ENCODE measurements around the gene METAP2. TPM values are rescaled to one million over a fixed set of nuclear protein-coding genes. Genes with fewer than 3 reads are reported as not detected.

The METAP2 gene
- total and polyA plus RNA-seq, 2 of the 8 experiments (the other 6 are each of a cell fraction or from before 2014, with no cell fraction given) = 41.3 to 114 TPM

DNA sequence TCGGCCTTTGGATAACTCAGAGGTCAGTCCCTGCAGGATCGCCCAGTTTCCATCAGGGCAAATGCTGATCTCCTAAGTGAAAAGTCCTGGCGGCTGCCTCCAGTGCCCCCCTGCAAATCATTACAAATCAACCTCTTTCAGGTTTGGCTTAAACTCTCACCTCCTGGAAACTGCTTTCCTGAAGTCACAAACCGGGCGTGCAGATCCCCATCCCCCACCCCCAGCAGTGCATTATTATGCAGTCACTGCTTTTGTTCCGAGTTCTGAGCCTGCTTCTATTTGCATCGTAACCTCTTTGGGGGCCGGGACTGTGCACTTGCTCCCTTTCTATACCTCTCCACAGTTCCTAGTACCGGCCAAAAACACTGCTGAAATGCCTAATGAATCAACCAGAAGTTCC, 77.4 kb downstream of the METAP2 start, which contains the start of gene USP44 (continued):
- no peak for TF ChIP-seq BRCA1 (IDR thresholded peaks at IDR 0.05; ENCODE audit: low read depth, low read length)
- TF ChIP-seq CREB1 (IDR thresholded peaks at IDR 0.05) = peak; percentile 55; the same call in 1 of the 2 replicates
- TF ChIP-seq EP300 (IDR thresholded peaks at IDR 0.05; ENCODE audit: borderline replicate concordance in 1 of 2, low read depth in 2 of 2, low read length in 2 of 2) = peak in 1 of 2 experiments; percentile 91; a peak in 1 of 3 replicates
- peak; percentile 91 for TF ChIP-seq SP1 (IDR thresholded peaks at IDR 0.05; ENCODE audit: low read depth, low read length)
- no peak for TF ChIP-seq SRF (IDR thresholded peaks at IDR 0.05; ENCODE audit: low read depth, low read length)
- 0 out of 2 replicates have a peak, but pooled peaks have one; percentile 28 for TF ChIP-seq KDM1A (IDR thresholded peaks at IDR 0.05; ENCODE audit: borderline replicate concordance, low read length)
- 0 out of 2 replicates have a peak, but pooled peaks have one; percentile 25 for TF ChIP-seq YY1 (IDR thresholded peaks at IDR 0.05; ENCODE audit: low read depth, low read length)
- peak; percentile 87; the same call in 1 of the 2 replicates for TF ChIP-seq POU5F1 (IDR thresholded peaks at IDR 0.05; ENCODE audit: low read depth, low read length)
- peak; percentile 91 for TF ChIP-seq TBP (IDR thresholded peaks at IDR 0.05; ENCODE audit: low read depth, low read length)
- TF ChIP-seq SAP30 (IDR thresholded peaks at IDR 0.05; ENCODE audit: insufficient read depth, insufficient replicate concordance, low read length) = no peak
- TF ChIP-seq, protein P1, sequence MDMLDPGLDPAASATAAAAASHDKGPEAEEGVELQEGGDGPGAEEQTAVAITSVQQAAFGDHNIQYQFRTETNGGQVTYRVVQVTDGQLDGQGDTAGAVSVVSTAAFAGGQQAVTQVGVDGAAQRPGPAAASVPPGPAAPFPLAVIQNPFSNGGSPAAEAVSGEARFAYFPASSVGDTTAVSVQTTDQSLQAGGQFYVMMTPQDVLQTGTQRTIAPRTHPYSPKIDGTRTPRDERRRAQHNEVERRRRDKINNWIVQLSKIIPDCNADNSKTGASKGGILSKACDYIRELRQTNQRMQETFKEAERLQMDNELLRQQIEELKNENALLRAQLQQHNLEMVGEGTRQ (IDR thresholded peaks at IDR 0.05; ENCODE audit: low read length) = no peak
- TF ChIP-seq SUZ12 (IDR thresholded peaks at IDR 0.05; ENCODE audit: low read length) = no peak
- no peak for TF ChIP-seq JUND (IDR thresholded peaks at IDR 0.05; ENCODE audit: low read length)
- no peak for TF ChIP-seq SP2 (IDR thresholded peaks at IDR 0.05; ENCODE audit: low read length)
- no peak for TF ChIP-seq TEAD4 (IDR thresholded peaks at IDR 0.05; ENCODE audit: low read depth, low read length)
- peak; percentile 91 for TF ChIP-seq TAF7 (optimal IDR thresholded peaks at IDR 0.05; ENCODE audit: borderline replicate concordance, low read depth, low read length)
- TF ChIP-seq KDM5A (IDR thresholded peaks at IDR 0.05; ENCODE audit: low read length) = no peak
- peak; percentile 89 for TF ChIP-seq TAF1 (IDR thresholded peaks at IDR 0.05; ENCODE audit: low read depth, low read length)
- no peak for TF ChIP-seq EZH2 (IDR thresholded peaks at IDR 0.05; ENCODE audit: low read depth, low read length, severe bottlenecking)
- TF ChIP-seq RAD21 (IDR thresholded peaks at IDR 0.05 in 1 of 2, conservative IDR thresholded peaks at IDR 0.05 in 1 of 2; ENCODE audit: low read depth in 2 of 2, low read length in 2 of 2) = peak in 1 of 2 experiments; percentile 14; a peak in 2 of 4 replicates

Measured in H1 (cell line).